Activated gamma-delta T cell treated with anti-CD3 and anti-CD28 coated beads, Interleukin-2, amount 50 U/mL, for 16 hours (primary cell): ENCODE measurements around the gene MAGIX.

Source experiments
- DNase-seq: peaks from one replicate; pipeline ENCODE4 v3.0.0-alpha.2; 2020; ENCODE audit warnings: low read depth

MAGIX gene

GRCh38 chrX:49184294-49185281 is 22.0 kb downstream of the MAGIX start:
- DNase-seq = no peak

GRCh38 chrX:49186125-49187027 is 23.8 kb downstream of the MAGIX start, which contains the start of gene PRICKLE3:
Gene PRICKLE3, minus strand, starts transcription at chrX:49186373. Its CDS starts 76 bp downstream, at chrX:49186297.
- peak; percentile 54 for DNase-seq

DNA sequence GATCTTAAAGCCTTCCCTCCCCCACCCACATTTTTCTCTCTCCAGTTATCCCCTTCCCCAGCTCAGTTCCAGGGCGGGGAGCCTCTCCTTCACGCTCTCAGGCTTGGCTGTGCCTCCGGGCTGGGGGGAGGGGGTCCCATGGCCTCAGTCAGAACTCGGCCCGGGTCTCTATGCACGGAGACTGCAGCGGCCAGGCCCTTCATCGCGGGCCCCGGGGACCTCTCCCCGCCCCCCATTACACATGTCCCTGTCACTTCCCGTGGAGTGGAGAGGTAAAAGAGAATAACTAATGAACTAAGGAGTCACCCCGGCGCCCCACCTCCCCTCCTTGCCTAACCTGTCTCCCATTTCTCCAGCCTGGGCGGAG is 24.5 kb downstream of the MAGIX start:
- no peak for DNase-seq

DNA sequence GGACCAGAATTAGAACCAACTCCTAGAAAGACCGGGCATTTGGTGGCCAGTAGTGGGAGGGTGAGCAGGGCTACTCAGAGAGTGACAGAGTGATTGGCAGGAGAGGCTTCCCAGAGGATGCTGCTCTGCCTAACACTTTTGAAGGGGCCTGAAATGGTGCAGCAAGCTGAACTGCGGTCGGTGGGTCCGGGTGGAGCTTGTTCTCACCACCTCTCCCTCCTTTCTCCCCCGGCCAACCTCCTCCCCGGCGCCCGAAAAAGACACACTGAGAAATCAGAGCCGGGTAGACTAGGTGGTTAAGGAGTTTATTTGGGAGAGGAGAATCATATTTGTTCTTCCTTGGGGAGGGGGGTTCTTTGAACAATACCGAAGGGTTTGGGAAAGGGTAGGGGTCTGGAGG is 25.0 kb downstream of the MAGIX start:
- DNase-seq = no peak

DNA sequence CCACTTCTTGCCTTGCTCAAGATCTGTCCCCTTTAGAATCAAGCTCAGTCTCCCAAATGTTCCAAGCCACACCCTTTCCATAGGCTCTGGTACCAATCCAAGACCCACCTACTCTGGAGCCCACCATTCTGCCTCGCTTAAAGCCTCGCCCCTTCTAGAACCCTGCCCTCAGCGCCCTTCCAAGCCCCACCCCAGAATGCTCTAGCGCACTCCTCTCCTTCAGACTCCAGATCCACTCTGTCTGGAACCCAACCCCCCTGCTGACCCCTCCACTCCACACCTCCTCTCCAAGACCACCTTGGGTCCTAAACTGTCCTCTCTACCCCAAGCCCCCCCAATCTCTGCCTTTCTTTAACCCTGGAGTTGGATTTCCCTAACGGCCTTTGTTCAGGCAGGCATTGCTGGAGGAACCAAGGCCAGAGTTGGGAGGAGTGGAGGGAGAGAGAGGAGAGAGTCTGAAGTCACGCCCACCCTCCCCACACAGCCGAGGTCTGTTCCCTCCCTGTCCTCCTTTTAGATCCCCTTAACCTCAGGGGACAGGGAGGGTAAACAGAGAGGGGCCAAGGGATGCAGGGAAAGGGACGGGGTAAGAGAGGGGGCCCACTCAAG is 26.0 kb downstream of the MAGIX start:
- no peak for DNase-seq

- DNase-seq = no peak
These were observed 27.0 kb downstream of the MAGIX start for GRCh38 chrX:49189606-49190005.

GRCh38 chrX:49190821-49191573 is 28.4 kb downstream of the MAGIX start:
- DNase-seq = peak; percentile 76

DNA sequence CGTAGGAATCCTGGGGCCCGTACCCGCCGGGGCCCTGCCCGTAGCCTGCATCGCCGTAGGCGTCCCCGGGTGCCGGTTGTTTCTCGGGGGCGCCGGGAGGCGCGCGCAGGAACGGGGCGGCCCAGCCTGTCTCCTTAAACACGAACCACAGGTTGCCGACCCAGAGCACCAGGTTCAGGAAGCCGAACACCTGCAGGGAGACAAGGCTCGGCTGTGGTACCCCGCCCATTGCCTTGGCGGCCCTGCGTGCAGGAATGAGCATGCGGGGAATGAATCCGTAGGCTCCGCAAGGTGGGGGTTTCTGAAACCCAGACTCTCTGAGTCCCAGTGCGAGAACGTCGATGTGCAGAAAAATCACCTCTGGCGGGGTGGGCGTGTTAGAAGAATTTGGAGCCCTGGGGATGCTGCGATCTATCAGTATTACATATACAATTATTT is 29.0 kb downstream of the MAGIX start:
- no peak for DNase-seq

DNA sequence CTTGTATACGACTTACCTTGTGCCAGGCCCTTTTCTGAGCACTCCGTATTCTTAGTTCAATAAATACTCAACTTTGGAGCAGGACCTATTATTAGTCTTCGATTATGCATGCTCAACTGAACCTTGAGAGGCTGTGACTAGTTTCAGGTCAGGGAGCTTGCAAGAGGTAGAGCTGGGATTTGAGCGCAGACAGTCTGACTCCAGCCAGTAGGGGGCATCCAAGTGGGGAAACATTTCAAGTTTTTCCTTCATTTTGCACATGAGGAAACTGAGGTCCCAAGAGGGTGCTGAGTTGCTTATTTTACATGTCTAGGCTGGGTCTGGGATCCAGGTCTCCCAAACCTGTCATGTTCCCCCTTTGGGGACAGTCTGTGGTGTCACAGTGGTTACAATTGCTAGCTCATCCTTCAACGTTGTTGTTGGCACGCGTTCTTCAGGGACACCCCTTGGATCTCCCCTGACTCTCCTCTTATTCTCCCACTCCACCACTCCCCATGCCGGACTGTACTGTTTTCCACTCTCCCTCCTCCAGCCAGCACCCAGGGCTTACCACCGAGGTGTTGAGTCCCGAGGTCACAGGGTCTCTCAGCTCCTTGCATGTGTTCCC is 30.3 kb downstream of the MAGIX start:
- peak; percentile 22 for DNase-seq

- no peak for DNase-seq
These were observed 31.0 kb downstream of the MAGIX start for GRCh38 chrX:49193542-49193964.

GRCh38 chrX:49197543-49198087 is 35.1 kb downstream of the MAGIX start:
- no peak for DNase-seq

DNA sequence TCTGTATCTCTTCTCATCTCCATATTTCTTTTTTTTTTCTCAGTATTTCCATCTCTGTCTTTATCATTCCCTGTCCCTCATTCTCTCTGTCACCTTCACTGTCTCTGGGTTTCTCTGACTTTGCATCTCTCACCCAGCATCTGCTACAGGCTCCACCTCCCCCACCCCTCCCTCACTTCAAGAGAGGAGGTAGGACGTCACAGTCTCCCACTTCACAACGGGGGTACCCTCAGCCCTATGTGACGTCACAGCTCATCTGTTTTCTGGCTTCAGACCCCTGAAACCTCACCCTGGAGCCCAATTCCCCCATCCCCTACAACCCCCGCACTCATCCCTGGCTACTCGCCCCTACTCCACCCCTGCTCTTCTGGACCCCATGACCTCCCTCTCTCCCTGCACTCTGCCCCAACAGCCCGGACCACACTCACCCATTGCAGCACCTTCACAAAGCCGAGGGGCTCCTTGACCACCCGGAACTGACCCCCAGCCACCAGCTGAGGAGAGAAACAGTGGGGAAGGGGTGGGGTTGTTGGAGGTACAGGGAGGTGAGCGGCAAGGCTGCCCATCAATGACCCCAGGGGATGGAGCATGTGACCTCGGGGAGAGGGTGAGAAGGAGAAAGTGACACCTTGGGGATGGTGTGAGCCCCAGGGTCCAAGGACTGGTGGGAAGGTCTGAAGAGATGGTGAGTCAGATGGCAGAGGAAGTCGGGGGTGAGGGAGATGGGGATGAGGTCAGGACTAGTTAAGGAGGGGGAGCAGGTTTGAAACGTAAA is 36.2 kb downstream of the MAGIX start:
- DNase-seq = no peak

- DNase-seq = no peak
These were observed 36.7 kb downstream of the MAGIX start for GRCh38 chrX:49199315-49199595.

GRCh38 chrX:49199906-49200771 is 37.6 kb downstream of the MAGIX start, which contains the start of gene SYP:
Gene SYP, minus strand, starts transcription at chrX:49200193. Its CDS starts 7 bp downstream, at chrX:49200186.
- peak; percentile 80 for DNase-seq

DNA sequence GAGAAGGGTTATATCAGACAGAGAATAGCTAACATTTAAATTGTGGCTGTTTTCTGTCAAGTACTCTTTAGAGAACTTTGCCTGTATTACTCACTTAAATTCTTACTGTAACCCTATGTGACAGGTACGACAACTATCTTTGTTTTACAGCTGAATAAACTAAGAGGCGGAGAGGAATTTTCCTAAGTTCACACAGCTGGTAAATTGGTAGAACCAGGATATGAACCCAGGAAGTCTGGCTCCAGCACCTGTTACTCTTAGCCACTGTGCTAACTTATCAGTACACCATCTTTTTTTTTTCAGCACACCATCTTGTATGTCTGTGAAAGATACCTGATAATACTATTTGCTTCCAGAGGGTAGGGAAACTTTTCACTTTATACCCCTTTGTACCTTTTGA is 39.5 kb downstream of the MAGIX start:
- DNase-seq = no peak

GRCh38 chrX:49203536-49203935 is 41.0 kb downstream of the MAGIX start:
- DNase-seq = no peak

- no peak for DNase-seq
These were observed 41.5 kb downstream of the MAGIX start for GRCh38 chrX:49204017-49204416.

GRCh38 chrX:49204709-49205108 is 42.2 kb downstream of the MAGIX start:
- DNase-seq = no peak

- DNase-seq = no peak
These were observed 42.9 kb downstream of the MAGIX start for GRCh38 chrX:49205443-49205842.
